Iris pigment epithelial cell (primary cell): ENCODE measurements around the gene OLFML2B.

Experiments used
- DNase-seq: peaks from one replicate; pipeline ENCODE4 v3.0.0-alpha.2; 2011; ENCODE audit warnings: low read depth

Gene OLFML2B

DNA sequence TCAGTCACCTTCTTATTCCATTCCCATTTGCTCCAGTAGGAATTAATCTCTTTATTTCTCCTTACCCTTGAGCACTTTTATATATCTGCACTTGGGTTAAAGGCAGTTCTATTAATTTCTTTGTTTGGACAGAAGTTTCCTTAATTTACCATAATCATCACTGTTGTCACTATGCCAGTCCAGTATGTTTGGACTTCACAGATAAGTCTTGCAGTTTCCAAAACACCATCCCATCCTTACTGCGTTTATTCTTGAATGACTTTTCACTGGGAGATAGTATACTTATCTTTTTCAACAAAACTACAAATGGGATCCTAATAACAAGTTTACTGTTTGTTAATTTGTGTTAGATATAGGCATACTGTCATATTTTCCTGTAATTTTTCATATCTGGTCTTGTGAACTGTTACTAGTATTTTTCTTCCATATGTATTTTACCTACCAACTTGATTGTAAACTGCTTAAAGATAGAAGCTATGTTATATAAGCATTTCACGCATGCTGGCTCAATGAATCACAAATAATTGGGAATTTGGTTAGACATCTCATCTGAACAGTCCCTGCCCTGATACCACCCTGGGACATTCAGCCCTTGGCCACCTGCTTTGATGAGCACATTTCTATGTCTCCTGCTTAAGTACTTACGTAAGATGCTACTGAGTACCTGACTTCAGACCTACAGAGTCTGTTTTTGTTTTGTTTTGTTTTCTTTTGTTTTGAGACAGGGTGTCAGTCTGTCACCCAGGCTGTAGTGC, 78.2 kb downstream of the OLFML2B start:
- no peak for DNase-seq

GRCh38 chr1:161944381-161944780, 79.3 kb downstream of the OLFML2B start:
- DNase-seq = no peak

GRCh38 chr1:161943737-161944136, 79.9 kb downstream of the OLFML2B start:
- no peak for DNase-seq

GRCh38 chr1:161941726-161942436, 81.8 kb downstream of the OLFML2B start:
- no peak for DNase-seq

- DNase-seq = no peak
Observed at GRCh38 chr1:161940866-161941591, 82.6 kb downstream of the OLFML2B start.

- DNase-seq = no peak
Observed at GRCh38 chr1:161936786-161937185, 86.9 kb downstream of the OLFML2B start.

- no peak for DNase-seq
Observed at GRCh38 chr1:161935264-161935663, 88.4 kb downstream of the OLFML2B start.

GRCh38 chr1:161933592-161934588, 89.8 kb downstream of the OLFML2B start:
- no peak for DNase-seq
